Left renal pelvis (tissue), 4 donors: ENCODE results near the gene LTB. TPM values are rescaled to one million over a fixed set of nuclear protein-coding genes. Genes with fewer than 3 reads are reported as not detected.
"Not testable (repeated sequence)": the region's sequence is repeated elsewhere in the genome, so short reads cannot be mapped to it uniquely, and the experiment has no call there.

ENCODE experiments used
- DNase-seq, 4 donors: peaks; one replicate each; pipeline ENCODE4 v3.0.0-alpha.2; 2013; ENCODE audit warnings: low read depth in 4 of 4, low spot score in 3 of 4
- polyA plus RNA-seq, 4 donors: library from polyadenylated mRNA; unstranded; fragments of 120-200 nt; gene quantifications; one replicate each; pipeline ENCODE4 v1.2.1, GENCODE V29; 2013; ENCODE audit not compliant: insufficient read length in 4 of 4

The LTB gene
- polyA plus RNA-seq, 4 donors, result 0.66 to 2.0 (median 1.6) TPM

- no peak for DNase-seq
Observed at GRCh38 chr6:31609519-31610406, 27.5 kb upstream of the LTB start.

- no peak for DNase-seq
Observed at GRCh38 chr6:31607317-31607716, 25.1 kb upstream of the LTB start.

- DNase-seq, result no peak
Observed at GRCh38 chr6:31597006-31597405, 14.8 kb upstream of the LTB start.

GRCh38 chr6:31592396-31592771, 10.2 kb upstream of the LTB start:
- DNase-seq, result no peak

GRCh38 chr6:31590691-31591090, 8.5 kb upstream of the LTB start:
- not testable (repeated sequence) for DNase-seq

GRCh38 chr6:31588871-31589650, 6.8 kb upstream of the LTB start:
- DNase-seq, result no peak

- DNase-seq, result no peak
Observed at GRCh38 chr6:31587791-31588777, 5.9 kb upstream of the LTB start.

- DNase-seq, result no peak
Observed at GRCh38 chr6:31586599-31587281, 4.5 kb upstream of the LTB start.

- no peak for DNase-seq
Observed at GRCh38 chr6:31586008-31586407, 3.8 kb upstream of the LTB start, which contains the start of gene LST1. LST1 (plus strand) TSS chr6:31586277; CDS start chr6:31587300, 1,023 bp downstream.

GRCh38 chr6:31585491-31585890, 3.3 kb upstream of the LTB start:
- DNase-seq, result no peak

- DNase-seq, result no peak
Observed at GRCh38 chr6:31581434-31582229, 592 bp downstream of the LTB start.

GRCh38 chr6:31580807-31581433, 1.3 kb downstream of the LTB start:
- peak; percentile 53 to 72 (median 69) for DNase-seq

GRCh38 chr6:31580438-31580740, 1.8 kb downstream of the LTB start:
- DNase-seq, result no peak

GRCh38 chr6:31579546-31580437, 2.4 kb downstream of the LTB start:
- no peak for DNase-seq

GRCh38 chr6:31579119-31579505, 3.1 kb downstream of the LTB start:
- DNase-seq, result no peak

- DNase-seq, result no peak
Observed at GRCh38 chr6:31578184-31579118, 3.8 kb downstream of the LTB start.

GRCh38 chr6:31577579-31577966, 4.7 kb downstream of the LTB start:
- DNase-seq, result no peak
